Stomach (tissue), 9 donors: ENCODE measurements around the gene PALM. TPM values are rescaled to one million over a fixed set of nuclear protein-coding genes. Genes with fewer than 3 reads are reported as not detected.

ENCODE experiments used
- DNase-seq, 2 donors: peaks; one replicate each; pipeline versions ENCODE4 v3.0.0 to v3.0.0-alpha.2; 2013 to 2019
- H3K27ac ChIP-seq, 5 donors: fragments of 200-600 bp in 4 of 5; sonication (generic) in 4 of 5; one replicate each; pipeline ENCODE4 v1.5.1; 2013 to 2019; ENCODE audit warnings: mild to moderate bottlenecking in 1 of 5, moderate library complexity in 1 of 5
- H3K27me3 ChIP-seq, 3 donors: fragments of 200-600 bp; sonication (generic); one replicate each; pipeline ENCODE4 v1.5.1; 2017 to 2019; ENCODE audit warnings: mixed run types in 1 of 3
- H3K36me3 ChIP-seq, 4 donors: fragments of 200-600 bp; sonication (generic); 1 replicate in 3 of 4; 2 replicates in 1 of 4; pipeline ENCODE4 v1.5.1; 2016 to 2019
- H3K4me1 ChIP-seq, 4 donors: fragments of 200-600 bp; sonication (generic); one replicate each; pipeline ENCODE4 v1.5.1; 2016 to 2019
- H3K4me3 ChIP-seq, 4 donors: fragments of 200-600 bp; sonication (generic) in 3 of 4; one replicate each; pipeline ENCODE4 v1.5.1; 2016 to 2019; ENCODE audit warnings: mild to moderate bottlenecking in 1 of 4
- H3K9me3 ChIP-seq, 4 donors: fragments of 200-600 bp; sonication (generic); one replicate each; pipeline ENCODE4 v1.5.1; 2016 to 2019
- CTCF ChIP-seq, 7 experiments: fragments of 450-650 bp in 4 of 7; fragments of 200-600 bp in 3 of 7; sonication (generic) in 3 of 7; IDR thresholded peaks; one replicate each; pipeline ENCODE4 v1.5.1; 2016 to 2019; ENCODE audit warnings: antibody characterized with exemption in 7 of 7, control low read depth in 2 of 7, mild to moderate bottlenecking in 1 of 7
- EP300 ChIP-seq: sonication (generic); formaldehyde crosslinking; IDR thresholded peaks from one replicate; pipeline ENCODE4 v1.6.1; 2017; ENCODE audit warnings: antibody characterized with exemption
- POLR2A ChIP-seq, 4 donors: fragments of 450-650 bp; IDR thresholded peaks; one replicate each; pipeline ENCODE4 v1.6.1; 2016; ENCODE audit warnings: antibody characterized with exemption in 4 of 4, control low read depth in 2 of 4, mild to moderate bottlenecking in 1 of 4, moderate library complexity in 1 of 4
- POLR2AphosphoS5 ChIP-seq, 3 donors: sonication (generic); formaldehyde crosslinking; IDR thresholded peaks; one replicate each; pipeline ENCODE4 v1.6.1; 2016; ENCODE audit warnings: antibody characterized with exemption in 3 of 3
- WGBS, 5 donors: extraction: QIAGEN DNeasy Blood & Tissue Kit in 3 of 5; methylation state at CpG; one replicate each; pipeline versions ENCODE4 v1.1.5 to v1.1.7; 2013 to 2018; 5-methylcytosine and 5-hydroxymethylcytosine counted together
- intact Hi-C: fragments of 100-400 bp; cut with DNase I; formaldehyde crosslinking; loops from one replicate; pipeline ENCODE4 v1.15.1; 2023; ENCODE audit warnings: low total_unique reads
- polyA plus RNA-seq, 3 donors: library from polyadenylated mRNA; stranded (reverse); fragments of 200-250 nt; gene quantifications; one replicate each; pipeline ENCODE4 v1.2.3, GENCODE V29; 2013
- total RNA-seq, 5 donors: library from RNA; depleted of rRNA; stranded (reverse); fragments of >200 nt; gene quantifications; one replicate each; pipeline versions ENCODE4 v1.1.0 to v1.2.3, GENCODE V29; 2014 to 2016
- donor health status: healthy with polysubstance abuse.
- donor health status: Bipolar disorder and iron deficiency.
- donor health status: healthy.

Gene PALM
- total and polyA plus RNA-seq, 8 donors = 9.8 to 88.9 (median 13.7) TPM

- intact Hi-C loops = no loop called here
- WGBS, 5 donors = 19 to 39% (median 28%) methylated on average over 6 of the region's 6 CpGs
- TF ChIP-seq POLR2AphosphoS5 (IDR thresholded peaks at IDR 0.05) (no peak), CTCF (IDR thresholded peaks at IDR 0.05) (peak in 4 of 7 experiments; percentile 6 to 44 (median 26))
- no peak overlapping the region for H3K27ac ChIP-seq
- H3K4me1 ChIP-seq = peaks cover 0 to 18% (median 10%) of the 10 kb centered on the region in 4 donors
- DNase-seq = peak in 1 of 2 donors; percentile 58
- no peaks in the 10 kb centered on the region for H3K9me3 ChIP-seq
- no peaks in the 10 kb centered on the region for H3K36me3 ChIP-seq
- H3K4me3 ChIP-seq = no peak overlapping the region
- peaks cover 0 to 19% (median 0%) of the 10 kb centered on the region in 3 donors for H3K27me3 ChIP-seq
Measured at GRCh38 chr19:771332-771785, 62.6 kb downstream of the PALM start.

DNA sequence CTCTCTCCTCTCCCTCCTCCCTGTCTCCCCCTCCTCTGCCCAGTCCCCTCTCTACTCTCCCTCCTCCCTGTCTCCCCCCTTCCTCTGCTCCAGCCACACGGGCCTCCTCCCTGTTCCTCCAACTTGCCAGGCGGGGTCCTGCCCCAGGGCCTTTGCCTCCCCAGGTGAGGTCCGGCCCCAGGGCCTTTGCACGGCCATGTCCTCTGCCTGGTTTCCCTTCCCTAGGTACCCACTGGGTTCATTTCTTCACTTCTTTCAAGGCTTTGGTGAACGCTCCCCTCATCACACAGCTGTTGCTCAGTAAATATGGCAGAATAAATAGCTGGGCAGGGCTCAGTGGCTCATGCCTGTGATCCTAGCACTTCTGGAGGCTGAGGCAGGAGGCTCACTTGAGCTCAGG lies 63.3 kb downstream of the PALM start:
- H3K4me3 ChIP-seq = no peak overlapping the region
- intact Hi-C loops = no loop called here
- peaks cover 0 to 18% (median 10%) of the 10 kb centered on the region in 4 donors for H3K4me1 ChIP-seq
- H3K27ac ChIP-seq = no peak overlapping the region
- no peaks in the 10 kb centered on the region for H3K36me3 ChIP-seq
- H3K27me3 ChIP-seq = peaks cover 0 to 12% (median 0%) of the 10 kb centered on the region in 3 donors
- DNase-seq = peak in 1 of 2 donors; percentile 7
- TF ChIP-seq POLR2AphosphoS5 (IDR thresholded peaks at IDR 0.05) = no peak
- no peak for TF ChIP-seq EP300
- WGBS, 5 donors = 77 to 89% (median 85%) methylated on average over 5 of the region's 5 CpGs
- H3K9me3 ChIP-seq = no peaks in the 10 kb centered on the region

DNA sequence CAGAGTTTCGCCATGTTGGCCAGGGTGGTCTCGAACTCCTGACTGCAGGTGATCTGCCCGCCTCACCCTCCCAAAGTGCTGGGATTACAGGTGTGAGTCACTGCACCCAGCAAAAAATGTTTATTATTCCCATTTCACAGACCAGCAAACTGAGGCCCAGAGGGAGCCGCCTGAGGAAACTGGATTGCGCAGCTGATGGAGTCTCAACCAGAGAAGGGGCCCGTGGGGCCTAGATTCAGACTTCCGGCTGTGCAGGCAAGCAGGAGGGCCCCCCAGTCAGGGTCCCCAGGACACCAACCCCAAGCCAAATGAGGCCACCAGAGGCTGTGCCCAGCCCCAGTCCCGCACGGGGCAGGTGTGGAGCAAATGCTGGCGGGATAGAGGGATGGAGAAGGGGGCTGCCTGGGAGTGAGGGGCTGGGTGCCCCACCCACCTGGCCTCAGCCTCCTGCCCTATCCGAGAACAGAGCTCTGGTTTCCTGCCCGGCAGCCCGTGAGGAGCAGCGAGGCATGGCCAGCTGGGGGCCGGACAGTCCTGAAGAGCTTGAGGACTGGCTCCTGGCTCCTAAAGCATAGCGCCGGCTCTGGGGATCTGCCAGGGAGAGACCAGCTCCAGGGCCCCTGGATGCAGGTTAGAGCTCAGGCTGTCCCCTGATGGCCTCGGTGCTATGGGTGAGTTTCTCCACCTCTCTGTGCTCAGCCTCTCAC lies 64.1 kb downstream of the PALM start:
- TF ChIP-seq CTCF (IDR thresholded peaks at IDR 0.05) (no peak), POLR2AphosphoS5 (IDR thresholded peaks at IDR 0.05) (no peak), EP300 (no peak), POLR2A (IDR thresholded peaks at IDR 0.05) (no peak)
- Histone ChIP-seq H3K4me1 (peaks cover 0 to 18% (median 10%) of the 10 kb centered on the region in 4 donors), H3K4me3 (no peak overlapping the region), H3K27ac (no peak overlapping the region), H3K9me3 (no peaks in the 10 kb centered on the region), H3K27me3 (peaks cover 0 to 8% (median 0%) of the 10 kb centered on the region in 3 donors), H3K36me3 (no peaks in the 10 kb centered on the region)
- intact Hi-C loops = no loop called here
- peak in 1 of 2 donors; percentile 24 for DNase-seq
- WGBS, 5 donors = 68 to 86% (median 77%) methylated on average over 5 to 18 of the region's 18 CpGs

GRCh38 chr19:776549-776948 lies 67.8 kb downstream of the PALM start:
- no peaks in the 10 kb centered on the region for H3K36me3 ChIP-seq
- no peak for TF ChIP-seq CTCF (IDR thresholded peaks at IDR 0.05)
- no peak for TF ChIP-seq EP300
- TF ChIP-seq POLR2AphosphoS5 (IDR thresholded peaks at IDR 0.05) = no peak
- no peak for TF ChIP-seq POLR2A (IDR thresholded peaks at IDR 0.05)

More at GRCh38 chr19:776549-776948, 67.8 kb downstream of the PALM start:
- H3K9me3 ChIP-seq = no peaks in the 10 kb centered on the region
- no peak for DNase-seq
- 85 to 92% (median 89%) methylated on average over 18 of the region's 18 CpGs for WGBS, 5 donors
- H3K27ac ChIP-seq = no peak overlapping the region
- intact Hi-C loops = no loop called here
- peaks cover 0 to 1% (median 0%) of the 10 kb centered on the region in 4 donors for H3K4me1 ChIP-seq
- no peak overlapping the region for H3K4me3 ChIP-seq
- peaks cover 0 to 20% (median 0%) of the 10 kb centered on the region in 3 donors for H3K27me3 ChIP-seq
